Measurements from ENCODE around the gene SP3.

- TF ChIP-seq, protein P1, sequence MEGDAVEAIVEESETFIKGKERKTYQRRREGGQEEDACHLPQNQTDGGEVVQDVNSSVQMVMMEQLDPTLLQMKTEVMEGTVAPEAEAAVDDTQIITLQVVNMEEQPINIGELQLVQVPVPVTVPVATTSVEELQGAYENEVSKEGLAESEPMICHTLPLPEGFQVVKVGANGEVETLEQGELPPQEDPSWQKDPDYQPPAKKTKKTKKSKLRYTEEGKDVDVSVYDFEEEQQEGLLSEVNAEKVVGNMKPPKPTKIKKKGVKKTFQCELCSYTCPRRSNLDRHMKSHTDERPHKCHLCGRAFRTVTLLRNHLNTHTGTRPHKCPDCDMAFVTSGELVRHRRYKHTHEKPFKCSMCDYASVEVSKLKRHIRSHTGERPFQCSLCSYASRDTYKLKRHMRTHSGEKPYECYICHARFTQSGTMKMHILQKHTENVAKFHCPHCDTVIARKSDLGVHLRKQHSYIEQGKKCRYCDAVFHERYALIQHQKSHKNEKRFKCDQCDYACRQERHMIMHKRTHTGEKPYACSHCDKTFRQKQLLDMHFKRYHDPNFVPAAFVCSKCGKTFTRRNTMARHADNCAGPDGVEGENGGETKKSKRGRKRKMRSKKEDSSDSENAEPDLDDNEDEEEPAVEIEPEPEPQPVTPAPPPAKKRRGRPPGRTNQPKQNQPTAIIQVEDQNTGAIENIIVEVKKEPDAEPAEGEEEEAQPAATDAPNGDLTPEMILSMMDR (conservative IDR thresholded peaks at IDR 0.05; ENCODE audit: low read depth in 2 of 2), result no peak
- TF ChIP-seq, protein P2, sequence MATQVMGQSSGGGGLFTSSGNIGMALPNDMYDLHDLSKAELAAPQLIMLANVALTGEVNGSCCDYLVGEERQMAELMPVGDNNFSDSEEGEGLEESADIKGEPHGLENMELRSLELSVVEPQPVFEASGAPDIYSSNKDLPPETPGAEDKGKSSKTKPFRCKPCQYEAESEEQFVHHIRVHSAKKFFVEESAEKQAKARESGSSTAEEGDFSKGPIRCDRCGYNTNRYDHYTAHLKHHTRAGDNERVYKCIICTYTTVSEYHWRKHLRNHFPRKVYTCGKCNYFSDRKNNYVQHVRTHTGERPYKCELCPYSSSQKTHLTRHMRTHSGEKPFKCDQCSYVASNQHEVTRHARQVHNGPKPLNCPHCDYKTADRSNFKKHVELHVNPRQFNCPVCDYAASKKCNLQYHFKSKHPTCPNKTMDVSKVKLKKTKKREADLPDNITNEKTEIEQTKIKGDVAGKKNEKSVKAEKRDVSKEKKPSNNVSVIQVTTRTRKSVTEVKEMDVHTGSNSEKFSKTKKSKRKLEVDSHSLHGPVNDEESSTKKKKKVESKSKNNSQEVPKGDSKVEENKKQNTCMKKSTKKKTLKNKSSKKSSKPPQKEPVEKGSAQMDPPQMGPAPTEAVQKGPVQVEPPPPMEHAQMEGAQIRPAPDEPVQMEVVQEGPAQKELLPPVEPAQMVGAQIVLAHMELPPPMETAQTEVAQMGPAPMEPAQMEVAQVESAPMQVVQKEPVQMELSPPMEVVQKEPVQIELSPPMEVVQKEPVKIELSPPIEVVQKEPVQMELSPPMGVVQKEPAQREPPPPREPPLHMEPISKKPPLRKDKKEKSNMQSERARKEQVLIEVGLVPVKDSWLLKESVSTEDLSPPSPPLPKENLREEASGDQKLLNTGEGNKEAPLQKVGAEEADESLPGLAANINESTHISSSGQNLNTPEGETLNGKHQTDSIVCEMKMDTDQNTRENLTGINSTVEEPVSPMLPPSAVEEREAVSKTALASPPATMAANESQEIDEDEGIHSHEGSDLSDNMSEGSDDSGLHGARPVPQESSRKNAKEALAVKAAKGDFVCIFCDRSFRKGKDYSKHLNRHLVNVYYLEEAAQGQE (IDR thresholded peaks at IDR 0.05; ENCODE audit: unreplicated experiment), result no peak
- no peak for TF ChIP-seq ZNF114 (CRISPR knock-in tag; IDR thresholded peaks at IDR 0.05)
- TF ChIP-seq EZH2 (IDR thresholded peaks at IDR 0.05; ENCODE audit: low read depth, unreplicated experiment), result no peak
- TF ChIP-seq CREB1 (CRISPR knock-in tag; IDR thresholded peaks at IDR 0.05; ENCODE audit: low read depth), result no peak
- no peak for TF ChIP-seq EZH2phosphoT487 (IDR thresholded peaks at IDR 0.05; ENCODE audit: unreplicated experiment)
Measured at GRCh38 chr2:173979751-173980351, 14.7 kb upstream of the SP3 start.

Data from GM23338 (cell line).